Measurements from ENCODE around the gene PDZK1IP1.

PDZK1IP1 gene, protein sequence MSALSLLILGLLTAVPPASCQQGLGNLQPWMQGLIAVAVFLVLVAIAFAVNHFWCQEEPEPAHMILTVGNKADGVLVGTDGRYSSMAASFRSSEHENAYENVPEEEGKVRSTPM

GRCh38 chr1:47189844-47190508, at the start of gene PDZK1IP1:
TSS of gene PDZK1IP1 (minus strand) at chr1:47190036. CDS start at chr1:47189932, 104 bp downstream.
- DNase-seq = no peak

DNA sequence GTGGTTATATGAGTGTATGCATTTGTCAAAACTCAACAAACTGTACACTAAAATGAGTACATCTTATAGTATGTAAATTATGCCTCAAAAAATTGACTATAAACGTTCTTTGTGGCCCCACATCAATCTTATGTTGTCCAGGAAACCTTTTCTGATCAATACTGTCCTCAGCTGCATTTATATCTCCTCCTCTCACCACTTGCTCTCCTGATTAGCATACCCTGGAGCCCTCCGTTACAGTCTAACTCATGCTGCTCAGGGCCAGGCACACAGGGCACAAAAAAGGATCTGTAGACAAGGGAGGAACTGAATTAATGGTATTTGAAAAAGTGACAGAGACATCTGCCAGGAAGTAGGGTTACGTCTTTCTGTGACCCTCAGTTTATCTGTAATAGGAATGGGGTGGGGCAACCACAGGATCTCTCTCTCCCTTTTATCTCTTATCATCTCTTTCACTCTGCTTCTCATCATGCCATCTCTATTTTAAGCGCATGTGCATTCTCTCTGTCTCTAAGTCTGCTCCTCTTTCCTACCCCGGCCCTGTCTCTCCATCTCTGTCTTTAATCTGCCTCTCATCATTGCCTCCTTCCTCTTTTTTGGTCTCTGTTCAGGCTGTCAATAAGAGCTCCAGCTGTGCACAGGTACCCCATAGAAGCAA, 49.2 kb upstream of the PDZK1IP1 start:
- no peak for DNase-seq

DNA sequence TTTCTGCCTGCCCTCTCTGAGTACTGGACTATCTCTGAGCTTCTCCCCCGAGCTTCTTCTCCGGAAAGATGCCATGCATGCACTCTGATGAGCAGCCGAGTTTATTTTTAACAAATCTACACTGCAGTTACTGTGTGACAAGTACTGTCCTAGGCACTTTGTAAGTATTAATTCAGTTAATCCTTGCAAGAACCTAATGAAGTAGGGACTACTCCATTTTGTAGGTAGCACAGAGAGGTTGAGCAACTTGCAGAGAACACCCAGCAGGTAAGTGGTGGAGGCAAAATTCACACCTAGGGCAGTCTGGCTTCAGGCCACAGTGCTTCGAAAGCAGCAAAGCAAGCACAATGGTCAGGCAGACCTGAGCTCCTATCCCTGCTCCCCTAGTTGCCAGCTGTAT, 46.0 kb upstream of the PDZK1IP1 start:
- DNase-seq = no peak

DNA sequence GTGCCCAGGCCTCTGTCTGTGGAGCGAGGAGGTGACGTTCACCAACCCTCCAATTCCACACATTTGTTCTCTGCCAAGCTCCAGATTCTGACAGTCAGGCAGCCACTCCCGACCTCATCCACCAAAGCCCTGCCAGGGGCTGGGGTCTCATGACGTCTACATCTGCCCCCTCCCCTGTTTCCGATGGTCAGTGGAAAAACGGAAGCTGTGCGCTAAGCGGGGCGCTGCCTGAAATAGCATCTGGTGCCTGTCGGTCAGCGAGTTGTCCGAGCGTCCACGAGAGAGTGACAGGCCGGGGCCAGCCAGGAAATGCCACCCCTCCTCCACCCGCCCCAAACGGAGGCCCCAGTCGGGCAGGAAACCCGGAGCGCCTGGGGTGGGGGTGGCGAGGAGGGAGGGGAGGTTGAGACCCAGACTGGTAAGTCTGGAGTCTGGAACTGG, 45.4 kb upstream of the PDZK1IP1 start:
- no peak for DNase-seq

DNA sequence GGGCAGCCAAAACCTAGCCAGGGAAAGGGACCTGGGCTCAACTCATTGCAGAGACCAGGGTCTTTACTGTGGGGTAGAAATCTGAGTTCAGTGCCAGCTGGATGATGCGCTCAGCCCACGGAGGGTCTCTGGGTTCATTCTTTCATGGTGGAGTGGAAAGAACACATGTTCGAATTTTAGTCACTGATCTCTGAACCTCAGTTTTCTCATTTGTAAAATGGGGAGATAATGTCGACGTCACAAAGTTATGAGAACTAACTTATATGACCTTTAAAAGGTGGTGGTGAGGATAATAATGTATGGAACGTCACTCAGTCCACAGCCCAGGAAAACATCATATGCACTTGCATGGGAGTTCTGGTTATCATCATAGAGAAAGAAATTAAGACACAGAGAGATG, 43.4 kb upstream of the PDZK1IP1 start:
- DNase-seq = no peak

- no peak for DNase-seq
Measured at GRCh38 chr1:47232187-47232874, 42.5 kb upstream of the PDZK1IP1 start, which contains the start of gene TAL1. TSS of gene TAL1 (minus strand) at chr1:47232225. CDS start at chr1:47225888, 6,337 bp downstream.

DNA sequence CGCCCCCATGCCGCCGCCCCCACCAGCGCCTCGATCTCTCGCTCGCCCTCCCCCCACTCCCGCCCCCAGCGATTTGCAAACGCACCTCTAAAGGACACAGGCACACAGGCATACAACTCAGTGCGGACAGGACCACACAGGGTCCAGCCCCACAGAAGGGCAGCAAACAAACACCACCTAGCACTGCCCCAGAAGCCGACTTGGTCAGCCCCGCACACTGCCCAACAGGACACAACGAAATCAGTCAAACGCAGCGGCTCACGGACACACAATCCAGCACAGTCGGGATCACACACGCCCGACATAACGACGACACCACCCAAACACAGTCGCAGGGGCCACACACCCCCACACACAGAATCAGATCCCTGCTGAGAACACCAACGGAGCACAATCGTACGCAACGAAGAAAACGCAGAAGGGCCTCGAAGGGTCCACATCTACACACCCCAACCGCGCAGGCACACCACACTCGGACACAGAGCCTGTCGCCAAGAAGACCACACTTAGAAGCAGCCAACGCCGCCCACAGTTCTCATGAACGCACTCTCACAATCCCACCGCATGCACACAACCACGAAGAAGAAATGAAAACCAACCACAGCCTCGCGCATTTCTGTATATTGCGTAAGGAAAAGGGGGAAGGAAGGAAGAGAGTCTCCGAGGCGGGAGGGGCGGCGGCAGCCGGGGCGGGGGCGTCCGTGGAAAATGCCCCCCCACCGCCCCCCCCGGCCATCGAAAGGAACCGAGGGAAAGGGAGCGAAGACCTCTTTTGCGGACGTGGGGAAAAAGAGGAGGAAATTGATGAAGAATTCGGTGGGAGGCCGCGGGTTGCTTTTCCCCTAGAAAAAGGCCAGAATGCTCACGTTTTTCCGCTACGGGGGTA, 41.7 kb upstream of the PDZK1IP1 start:
- peak; percentile 42 to 51 for DNase-seq

- DNase-seq = no peak
Measured at GRCh38 chr1:47230692-47231300, 41.0 kb upstream of the PDZK1IP1 start.

DNA sequence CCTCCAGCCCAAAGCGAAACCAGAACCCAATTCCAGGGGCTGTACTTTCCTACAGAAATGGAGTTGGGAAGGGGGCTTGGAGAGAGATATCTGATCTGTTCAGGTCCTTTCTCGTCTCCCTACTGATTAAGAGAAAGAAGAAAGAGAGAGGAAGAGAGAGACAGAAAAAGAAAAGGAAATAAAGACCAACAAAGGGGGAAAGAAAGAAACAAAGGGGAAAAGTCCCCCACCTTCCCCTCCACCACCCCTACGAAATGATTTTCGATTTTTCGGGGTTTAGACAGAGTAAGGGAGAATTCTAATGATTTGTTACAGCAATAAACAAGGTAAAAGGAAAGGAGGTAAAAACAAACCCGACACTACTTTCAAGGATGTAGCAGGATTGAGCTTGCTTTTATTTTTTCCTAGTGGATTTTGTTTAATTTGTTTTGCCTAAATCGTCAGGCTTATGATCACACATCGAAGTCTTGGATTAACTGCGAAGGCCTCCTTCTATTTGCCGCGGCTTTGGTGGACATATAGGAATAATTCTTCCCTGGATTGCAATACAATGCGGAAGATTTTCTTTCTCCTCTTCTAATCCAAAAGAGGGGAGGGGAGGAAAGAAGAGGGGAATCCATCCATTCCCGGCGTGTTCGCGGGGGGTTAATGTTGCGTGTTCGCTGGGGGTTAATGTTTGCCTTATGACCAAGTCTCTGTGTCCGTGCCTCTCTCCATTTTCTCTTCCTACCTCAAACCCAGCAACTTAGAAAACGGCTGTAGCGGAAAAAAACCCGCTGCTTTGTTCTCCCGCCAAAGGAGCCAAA, 40.3 kb upstream of the PDZK1IP1 start:
- DNase-seq = no peak

DNA sequence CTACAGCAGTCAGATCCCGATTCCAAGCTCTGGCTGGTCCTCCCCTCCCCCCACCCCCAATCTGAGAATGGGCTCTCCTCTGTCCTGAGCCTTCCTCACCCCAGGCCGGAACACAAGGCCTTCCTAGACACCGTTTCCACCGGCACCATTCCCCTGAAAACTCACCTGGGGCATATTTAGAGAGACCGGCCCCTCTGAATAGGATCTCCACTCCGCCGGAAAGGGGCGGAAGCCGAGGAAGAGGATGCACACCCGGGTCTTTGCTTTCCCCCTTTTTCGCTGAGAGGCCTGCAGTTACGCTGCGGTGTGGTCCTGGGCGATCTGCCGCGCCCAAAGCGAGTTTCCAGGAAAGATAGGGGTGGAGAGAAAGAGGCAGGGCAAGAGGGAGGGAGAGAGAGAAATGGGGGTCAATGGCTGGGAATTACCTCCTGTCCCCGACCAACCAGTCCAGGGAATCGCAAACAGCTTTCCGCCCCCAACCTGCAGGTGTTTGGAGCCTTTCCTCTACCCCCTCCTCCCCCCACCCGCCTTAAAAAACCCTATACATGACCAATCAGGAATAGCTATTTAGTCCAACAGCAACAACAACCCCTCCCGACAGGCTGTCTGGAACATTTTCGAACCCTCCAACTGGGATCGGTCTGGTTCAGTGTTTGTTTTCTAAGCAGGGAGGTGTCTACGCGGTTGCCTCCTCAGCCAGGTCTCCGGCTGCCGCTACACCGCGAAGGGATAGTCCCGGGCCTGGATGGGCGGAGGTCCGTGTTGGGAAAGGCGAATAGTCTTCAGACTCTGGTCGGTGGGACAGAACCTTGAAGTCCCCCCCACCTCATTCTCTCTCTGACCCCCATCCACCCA, 39.4 kb upstream of the PDZK1IP1 start:
- no peak for DNase-seq

GRCh38 chr1:47228644-47229030, 38.8 kb upstream of the PDZK1IP1 start:
- no peak for DNase-seq

GRCh38 chr1:47227341-47228232, 37.8 kb upstream of the PDZK1IP1 start:
- no peak for DNase-seq

DNA sequence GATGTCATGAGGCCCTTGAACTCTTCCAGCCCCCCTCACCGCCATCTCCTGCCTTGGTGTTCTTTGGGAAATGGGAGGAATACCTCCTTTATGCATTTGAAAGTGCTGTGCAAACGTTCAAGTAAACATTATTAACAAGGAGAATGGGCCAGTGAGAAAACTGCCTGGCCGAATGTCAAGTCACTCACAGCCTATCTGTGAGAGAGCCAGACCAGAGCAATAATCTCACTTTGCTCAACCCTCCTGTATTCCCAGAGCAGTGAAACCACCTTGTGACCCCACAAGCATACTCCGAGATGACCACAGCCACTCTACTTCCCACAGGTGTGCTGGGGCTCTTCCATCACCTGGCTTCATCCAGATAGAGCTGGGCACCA, 37.0 kb upstream of the PDZK1IP1 start:
- no peak for DNase-seq

- no peak for DNase-seq
Measured at GRCh38 chr1:47226121-47226838, 36.4 kb upstream of the PDZK1IP1 start.

DNA sequence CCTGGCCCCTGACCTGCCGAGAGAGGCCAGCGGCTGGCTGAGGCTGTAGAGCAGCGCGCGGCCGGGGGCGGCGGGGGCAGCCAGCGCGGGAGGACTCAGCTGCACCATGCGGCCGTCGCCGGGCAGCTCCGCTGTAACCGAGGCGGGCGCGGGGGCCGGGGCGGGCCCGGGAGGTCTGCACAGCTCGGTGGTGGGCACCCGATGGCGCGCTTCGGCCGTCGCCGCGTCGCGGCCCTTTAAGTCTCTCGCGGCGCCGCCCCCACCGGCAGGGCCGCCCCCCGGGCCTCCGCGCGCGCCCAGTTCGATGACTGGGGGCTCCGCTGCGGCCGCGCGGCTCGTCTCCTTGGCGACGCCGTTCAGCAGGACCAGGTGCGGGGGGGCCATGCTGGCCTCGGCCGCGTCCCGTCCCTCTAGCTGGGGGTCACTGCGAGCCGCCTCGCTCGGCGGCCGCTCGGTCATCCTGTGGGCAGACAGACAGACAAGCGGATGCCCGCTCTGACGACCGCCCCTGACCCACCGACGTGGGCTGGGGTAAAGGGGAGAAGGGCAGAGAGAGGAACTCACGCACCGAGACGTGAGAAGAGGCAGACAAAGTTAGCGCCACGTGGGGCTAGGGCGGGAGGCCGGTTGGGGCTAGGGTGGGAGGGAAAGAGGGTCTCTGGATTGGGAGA, 35.7 kb upstream of the PDZK1IP1 start:
- no peak for DNase-seq

- DNase-seq = no peak
Measured at GRCh38 chr1:47224676-47225399, 35.0 kb upstream of the PDZK1IP1 start.
